Measurements from ENCODE around the gene KIAA0930. TPM values are rescaled to one million over a fixed set of nuclear protein-coding genes. Genes with fewer than 3 reads are reported as not detected.

Gene KIAA0930
- total RNA-seq, 3 donors from 2014 or later: 29.4 to 45.3 (median 35.1) TPM

DNA sequence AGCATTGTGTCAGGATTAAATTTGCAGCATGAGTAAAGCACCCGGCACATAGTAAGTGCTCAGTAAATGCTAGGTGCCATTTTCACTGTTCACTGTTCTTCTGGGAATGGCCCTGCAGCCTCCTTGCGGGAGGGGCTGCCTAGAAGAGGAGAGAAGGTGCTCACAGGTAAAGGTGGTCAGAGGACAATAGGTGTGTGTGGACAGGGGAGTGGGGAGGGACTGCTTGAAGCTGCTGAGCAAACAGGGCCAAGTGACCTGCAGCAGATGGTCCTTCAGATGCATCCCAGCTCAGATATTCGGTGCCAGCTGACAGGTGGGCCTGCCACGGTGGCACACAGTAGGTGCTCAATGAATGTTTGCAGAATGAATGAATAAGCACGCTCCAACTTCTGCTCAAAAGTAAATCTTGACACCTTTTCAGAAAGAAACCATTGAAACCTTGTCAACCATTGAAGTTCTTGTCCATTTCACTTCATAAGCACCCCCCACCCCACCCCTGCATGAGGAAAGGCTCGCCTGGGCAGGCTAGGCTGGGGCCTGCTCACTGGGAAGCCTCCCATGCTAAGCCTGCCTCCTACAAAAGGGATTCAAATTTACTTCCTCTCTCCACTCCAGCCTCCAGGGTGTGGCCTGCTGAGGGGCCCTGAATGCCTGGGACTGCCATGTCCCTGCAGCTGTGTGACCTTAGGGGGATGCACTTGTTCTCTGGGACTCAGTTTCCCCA, 1.6 kb downstream of the KIAA0930 start:
- Histone ChIP-seq H3K4me1 (no peaks in the 10 kb centered on the region), H3K27ac (no peak overlapping the region), H3K27me3 (no peaks in the 10 kb centered on the region), H3K9me3 (no peaks in the 10 kb centered on the region), H3K4me3 (peak overlapping the region; percentile 69 to 85 (median 74)), H3K36me3 (no peaks in the 10 kb centered on the region)
- intact Hi-C loops (cut with DNase I; ENCODE audit: low total_unique reads): loop anchor here (10.0 kb wide), 1 partner anchor 74 kb away; the partner anchor contains the start of gene NUP50
- TF ChIP-seq POLR2A (IDR thresholded peaks at IDR 0.05): no peak
- TF ChIP-seq, protein P1, sequence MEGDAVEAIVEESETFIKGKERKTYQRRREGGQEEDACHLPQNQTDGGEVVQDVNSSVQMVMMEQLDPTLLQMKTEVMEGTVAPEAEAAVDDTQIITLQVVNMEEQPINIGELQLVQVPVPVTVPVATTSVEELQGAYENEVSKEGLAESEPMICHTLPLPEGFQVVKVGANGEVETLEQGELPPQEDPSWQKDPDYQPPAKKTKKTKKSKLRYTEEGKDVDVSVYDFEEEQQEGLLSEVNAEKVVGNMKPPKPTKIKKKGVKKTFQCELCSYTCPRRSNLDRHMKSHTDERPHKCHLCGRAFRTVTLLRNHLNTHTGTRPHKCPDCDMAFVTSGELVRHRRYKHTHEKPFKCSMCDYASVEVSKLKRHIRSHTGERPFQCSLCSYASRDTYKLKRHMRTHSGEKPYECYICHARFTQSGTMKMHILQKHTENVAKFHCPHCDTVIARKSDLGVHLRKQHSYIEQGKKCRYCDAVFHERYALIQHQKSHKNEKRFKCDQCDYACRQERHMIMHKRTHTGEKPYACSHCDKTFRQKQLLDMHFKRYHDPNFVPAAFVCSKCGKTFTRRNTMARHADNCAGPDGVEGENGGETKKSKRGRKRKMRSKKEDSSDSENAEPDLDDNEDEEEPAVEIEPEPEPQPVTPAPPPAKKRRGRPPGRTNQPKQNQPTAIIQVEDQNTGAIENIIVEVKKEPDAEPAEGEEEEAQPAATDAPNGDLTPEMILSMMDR (IDR thresholded peaks at IDR 0.05): no peak
- TF ChIP-seq POLR2AphosphoS5 (IDR thresholded peaks at IDR 0.05): no peak
- DNase-seq (ENCODE audit: low spot score in 2 of 2): no peak

DNA sequence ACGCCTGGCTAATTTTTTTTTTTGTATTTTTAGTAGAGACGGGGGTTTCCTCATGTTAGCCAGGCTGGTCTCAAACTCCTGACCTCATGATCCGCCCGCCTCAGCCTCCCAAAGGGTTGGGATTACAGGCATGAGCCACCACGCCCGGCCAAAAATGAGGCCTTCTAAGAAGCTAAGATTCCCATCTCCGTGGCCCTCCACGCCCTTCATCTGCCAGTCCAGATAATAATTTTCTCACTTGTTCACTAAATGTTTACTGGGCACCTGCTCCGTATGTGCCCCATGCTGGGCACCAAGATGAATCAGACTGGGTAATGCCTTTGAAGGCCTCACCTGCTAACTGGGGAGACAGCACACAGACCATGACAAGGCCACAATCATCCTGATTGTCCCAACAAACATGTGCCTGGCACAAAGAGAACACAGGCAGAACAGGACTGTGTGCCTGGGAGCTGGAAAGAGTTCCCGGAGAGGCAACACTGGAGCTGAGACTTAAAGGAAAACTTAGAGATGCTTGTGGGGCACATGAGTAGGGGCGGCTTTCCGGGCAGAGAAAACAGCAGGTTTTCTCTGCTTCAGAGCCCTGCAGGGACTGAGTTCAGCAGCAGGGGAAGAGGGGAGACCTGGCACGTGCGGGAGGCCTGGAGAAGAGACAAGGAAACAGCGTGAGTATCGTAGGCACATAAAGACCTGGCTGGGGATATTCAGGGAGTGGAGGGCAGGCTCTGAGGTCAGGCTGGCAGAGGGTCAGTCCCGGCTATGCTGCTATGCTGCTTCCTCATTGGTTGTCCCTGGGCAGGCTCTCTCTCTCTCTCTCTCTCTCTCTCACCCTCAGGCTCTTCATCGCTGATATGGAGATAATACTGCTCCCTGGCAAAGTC, 2.4 kb downstream of the KIAA0930 start:
- no peaks in the 10 kb centered on the region for H3K4me1 ChIP-seq
- peak overlapping the region in 1 of 2 donors; percentile 11 for H3K27ac ChIP-seq
- intact Hi-C loops (cut with DNase I; ENCODE audit: low total_unique reads): loop anchor here (10.0 kb wide), 1 partner anchor 74 kb away; the partner anchor contains the start of gene NUP50

DNA sequence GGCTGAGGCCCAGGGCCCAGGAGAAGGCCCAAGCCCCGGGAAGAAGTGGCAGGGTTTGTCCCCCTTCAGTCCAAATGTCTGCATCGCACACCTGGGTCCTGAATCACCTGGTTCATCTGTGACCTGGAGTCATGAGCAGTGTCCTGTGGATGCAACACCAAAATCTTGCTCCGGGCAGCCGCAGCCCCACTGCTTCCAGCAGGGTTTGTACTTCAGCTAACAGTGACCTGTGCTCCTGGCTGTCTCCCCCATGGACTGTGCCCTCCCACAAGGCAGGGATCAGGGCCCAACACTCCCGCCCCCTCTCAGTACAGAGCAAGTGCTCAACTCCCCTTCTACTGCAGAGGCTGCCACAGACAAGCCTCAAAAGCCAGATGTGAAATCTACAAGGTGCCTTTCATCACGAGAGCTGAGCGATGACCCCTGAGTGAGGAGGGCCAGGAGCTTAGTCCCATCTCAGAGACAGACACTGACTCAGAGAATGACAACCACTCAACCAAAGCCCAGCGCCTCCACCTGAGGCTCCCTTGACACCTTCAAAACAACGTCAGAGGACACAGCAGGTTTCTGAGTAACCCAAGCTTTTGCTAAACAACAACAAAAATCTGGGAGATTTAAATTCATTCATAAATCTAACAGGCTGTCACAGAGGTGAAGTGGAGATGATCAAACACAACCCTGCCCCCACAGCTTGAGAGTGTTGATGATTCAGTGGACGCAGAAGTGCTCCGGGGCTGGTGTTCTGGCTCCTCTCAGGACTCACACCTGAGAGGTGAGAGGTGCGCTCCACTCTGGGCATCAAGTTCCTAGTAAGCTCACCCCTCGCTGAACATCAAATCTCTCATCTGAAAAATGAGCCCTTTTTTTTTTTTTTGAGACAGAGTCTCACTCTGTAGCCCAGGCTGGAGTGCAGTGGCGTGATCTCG, 3.4 kb downstream of the KIAA0930 start:
- Histone ChIP-seq H3K4me3 (no peak overlapping the region), H3K9me3 (no peaks in the 10 kb centered on the region), H3K27ac (no peak overlapping the region), H3K4me1 (peaks cover 0 to 3% of the 10 kb centered on the region in 2 donors), H3K27me3 (no peaks in the 10 kb centered on the region), H3K36me3 (no peaks in the 10 kb centered on the region)
- intact Hi-C loops (cut with DNase I; ENCODE audit: low total_unique reads): loop anchor here (10.0 kb wide), 1 partner anchor 73 kb away; the partner anchor contains the start of gene NUP50
- TF ChIP-seq POLR2A (IDR thresholded peaks at IDR 0.05) (no peak), POLR2AphosphoS5 (IDR thresholded peaks at IDR 0.05) (no peak)
- TF ChIP-seq, protein P1 (IDR thresholded peaks at IDR 0.05): no peak
- DNase-seq (ENCODE audit: low spot score in 2 of 2): no peak

More for the DNA sequence above, 2.4 kb downstream of the KIAA0930 start:
- Histone ChIP-seq H3K9me3 (no peaks in the 10 kb centered on the region), H3K4me3 (no peak overlapping the region), H3K36me3 (no peaks in the 10 kb centered on the region), H3K27me3 (no peaks in the 10 kb centered on the region)
- TF ChIP-seq, protein P1 (IDR thresholded peaks at IDR 0.05): no peak
- TF ChIP-seq POLR2A (IDR thresholded peaks at IDR 0.05): no peak
- TF ChIP-seq POLR2AphosphoS5 (IDR thresholded peaks at IDR 0.05): no peak
- no peak for DNase-seq (ENCODE audit: low spot score in 2 of 2)

DNA sequence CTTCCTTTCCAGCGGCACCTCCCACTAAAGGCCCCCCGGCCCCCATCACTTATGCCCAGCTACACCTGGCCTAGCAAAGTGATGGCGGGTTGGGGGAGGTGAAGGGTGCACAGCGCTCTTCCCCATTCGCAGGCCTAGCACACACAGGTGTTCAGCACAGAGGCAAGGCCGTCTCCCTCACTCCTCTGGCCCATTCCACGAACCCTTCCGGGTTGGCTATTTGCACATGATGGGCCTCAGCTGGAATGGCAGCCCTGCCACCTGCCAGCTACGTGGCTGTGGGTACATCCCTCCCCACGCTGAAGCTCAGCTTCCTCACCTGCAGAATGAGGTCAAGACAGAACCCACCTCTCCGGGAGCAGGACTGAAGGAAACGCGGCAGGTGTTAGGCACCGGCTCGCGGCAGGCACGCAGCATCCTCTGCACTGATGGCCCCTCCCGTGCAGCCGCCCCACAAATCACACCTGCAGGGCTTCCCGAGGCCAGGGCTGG, 4.8 kb downstream of the KIAA0930 start:
- TF ChIP-seq, protein P1 (IDR thresholded peaks at IDR 0.05): no peak
- Histone ChIP-seq H3K27ac (peak overlapping the region in 1 of 2 donors; percentile 58), H3K9me3 (no peaks in the 10 kb centered on the region), H3K4me1 (peaks cover 0 to 3% of the 10 kb centered on the region in 2 donors), H3K4me3 (no peak overlapping the region), H3K27me3 (no peaks in the 10 kb centered on the region), H3K36me3 (no peaks in the 10 kb centered on the region)
- intact Hi-C loops (cut with DNase I; ENCODE audit: low total_unique reads): loop anchor here (10.0 kb wide), 1 partner anchor 71 kb away; the partner anchor contains the start of gene NUP50
- no peak for DNase-seq (ENCODE audit: low spot score in 2 of 2)

Measured in breast epithelium (tissue), 4 donors.